ENCODE measurements around the gene DPH2.

DNA sequence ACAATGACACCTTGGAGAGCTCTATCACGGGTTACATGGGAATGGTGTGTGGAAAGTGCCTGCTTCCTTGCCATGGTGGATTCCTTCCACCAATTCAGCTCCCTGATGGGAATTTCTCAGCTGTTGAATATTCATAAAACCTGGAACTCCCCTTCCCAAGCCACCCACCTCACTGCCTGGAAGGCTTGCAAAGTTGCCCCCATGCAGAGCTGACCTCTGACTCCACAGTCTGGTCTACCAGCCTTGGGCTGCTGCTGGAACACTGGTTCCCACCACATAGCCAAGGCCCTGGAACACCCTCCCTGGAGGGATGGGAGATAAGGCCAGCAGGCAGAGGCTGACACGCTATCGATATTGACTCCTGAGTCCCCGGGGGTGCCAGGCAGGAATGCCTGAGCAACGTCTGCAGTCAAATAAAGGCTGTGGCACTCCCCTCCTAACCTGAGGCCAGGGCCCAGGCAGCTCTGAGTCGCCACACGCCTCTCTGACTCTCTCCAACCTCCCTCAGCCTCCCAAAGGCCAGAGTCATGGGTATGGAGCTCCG, 30.4 kb downstream of the DPH2 start:
- TF ChIP-seq, protein P1, sequence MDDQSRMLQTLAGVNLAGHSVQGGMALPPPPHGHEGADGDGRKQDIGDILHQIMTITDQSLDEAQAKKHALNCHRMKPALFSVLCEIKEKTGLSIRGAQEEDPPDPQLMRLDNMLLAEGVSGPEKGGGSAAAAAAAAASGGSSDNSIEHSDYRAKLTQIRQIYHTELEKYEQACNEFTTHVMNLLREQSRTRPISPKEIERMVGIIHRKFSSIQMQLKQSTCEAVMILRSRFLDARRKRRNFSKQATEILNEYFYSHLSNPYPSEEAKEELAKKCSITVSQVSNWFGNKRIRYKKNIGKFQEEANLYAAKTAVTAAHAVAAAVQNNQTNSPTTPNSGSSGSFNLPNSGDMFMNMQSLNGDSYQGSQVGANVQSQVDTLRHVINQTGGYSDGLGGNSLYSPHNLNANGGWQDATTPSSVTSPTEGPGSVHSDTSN (IDR thresholded peaks at IDR 0.05) = no peak
- TF ChIP-seq YY1 (IDR thresholded peaks at IDR 0.05; ENCODE audit: low read depth) (no peak), MXI1 (IDR thresholded peaks at IDR 0.05; ENCODE audit: low read depth, low read length) (no peak)

Data from SK-N-SH (cell line).